Ectodermal cell (in vitro differentiated cells): ENCODE results near the gene GSE1.

Experiments used
- H3K27ac ChIP-seq: 2 replicates; pipeline ENCODE4 v1.7.0; 2013; ENCODE audit warnings: mild to moderate bottlenecking, low read depth, low read length; ENCODE audit not compliant: insufficient read depth, poor library complexity, severe bottlenecking
- H3K27me3 ChIP-seq: 2 replicates; pipeline ENCODE4 v1.7.0; 2013; ENCODE audit warnings: mild to moderate bottlenecking, low read length; ENCODE audit not compliant: insufficient read depth, control insufficient read depth, poor library complexity, severe bottlenecking
- H3K36me3 ChIP-seq: one replicate; pipeline ENCODE4 v1.7.0; 2013; ENCODE audit warnings: low read length; ENCODE audit not compliant: control insufficient read depth, insufficient read depth
- H3K4me1 ChIP-seq: one replicate; pipeline ENCODE4 v1.7.0; 2013; ENCODE audit warnings: low read length; ENCODE audit not compliant: control insufficient read depth, insufficient read depth
- H3K4me3 ChIP-seq: 2 replicates; pipeline ENCODE4 v1.7.0; 2013; ENCODE audit warnings: low read depth, low read length, control low read depth; ENCODE audit not compliant: insufficient read depth
- H3K9me3 ChIP-seq: 2 replicates; pipeline ENCODE4 v1.7.0; 2013; ENCODE audit warnings: mild to moderate bottlenecking, low read length, moderate library complexity; ENCODE audit not compliant: control insufficient read depth
- WGBS, 2 experiments: methylation state at CpG; one replicate each; pipeline ENCODE4 v1.1.7; 2013; ENCODE audit warnings: missing lambda C conversion rate in 2 of 2; 5-methylcytosine and 5-hydroxymethylcytosine counted together

GSE1 gene

GRCh38 chr16:85656351-85657266, 43.5 kb downstream of the GSE1 start:
- peaks cover 8% of the 10 kb centered on the region for H3K36me3 ChIP-seq

DNA sequence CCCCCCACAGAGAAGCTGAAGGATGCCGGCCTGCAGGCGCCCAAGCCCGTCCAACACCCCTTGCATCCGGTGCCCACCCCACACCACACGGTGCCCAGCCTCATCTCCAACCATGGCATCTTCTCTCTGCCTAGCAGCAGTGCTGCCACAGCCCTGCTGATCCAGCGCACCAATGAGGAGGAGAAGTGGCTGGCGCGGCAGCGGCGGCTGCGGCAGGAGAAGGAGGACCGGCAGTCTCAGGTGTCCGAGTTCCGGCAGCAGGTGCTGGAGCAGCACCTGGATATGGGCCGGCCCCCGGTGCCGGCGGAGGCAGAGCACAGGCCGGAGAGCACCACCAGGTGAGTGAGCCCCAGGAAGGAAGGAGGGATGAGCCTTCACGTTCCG, 44.1 kb downstream of the GSE1 start:
- Histone ChIP-seq H3K36me3 (peaks cover 8% of the 10 kb centered on the region), H3K4me3 (no peak overlapping the region)
- 94 to 97% methylated on average over 21 of the region's 21 CpGs for whole genome bisulfite sequencing, 2 experiments

More at GRCh38 chr16:85656351-85657266, 43.5 kb downstream of the GSE1 start:
- Histone ChIP-seq H3K27ac (no peak overlapping the region), H3K9me3 (no peaks in the 10 kb centered on the region), H3K27me3 (no peaks in the 10 kb centered on the region), H3K4me1 (peaks cover 47% of the 10 kb centered on the region), H3K4me3 (no peak overlapping the region)
- WGBS, 2 experiments, result 96% methylated on average over 59 of the region's 59 CpGs

GRCh38 chr16:85657996-85658395, 44.9 kb downstream of the GSE1 start:
- WGBS, 2 experiments, result 92 to 96% methylated on average over 3 of the region's 3 CpGs
- Histone ChIP-seq H3K4me1 (peaks cover 47% of the 10 kb centered on the region), H3K36me3 (peaks cover 8% of the 10 kb centered on the region), H3K27ac (no peak overlapping the region), H3K4me3 (no peak overlapping the region), H3K9me3 (no peaks in the 10 kb centered on the region), H3K27me3 (no peaks in the 10 kb centered on the region)

More for the DNA sequence above, 44.1 kb downstream of the GSE1 start:
- H3K4me1 ChIP-seq, result peaks cover 47% of the 10 kb centered on the region
- no peaks in the 10 kb centered on the region for H3K9me3 ChIP-seq
- no peaks in the 10 kb centered on the region for H3K27me3 ChIP-seq
- H3K27ac ChIP-seq, result no peak overlapping the region

GRCh38 chr16:85658504-85659326, 45.6 kb downstream of the GSE1 start:
- Histone ChIP-seq H3K4me1 (peaks cover 45% of the 10 kb centered on the region), H3K4me3 (no peak overlapping the region), H3K9me3 (no peaks in the 10 kb centered on the region), H3K27ac (no peak overlapping the region), H3K27me3 (no peaks in the 10 kb centered on the region), H3K36me3 (peaks cover 12% of the 10 kb centered on the region)
- WGBS, 2 experiments, result 94 to 95% methylated on average over 18 of the region's 18 CpGs

- no peak overlapping the region for H3K27ac ChIP-seq
- H3K36me3 ChIP-seq, result peaks cover 15% of the 10 kb centered on the region
- no peaks in the 10 kb centered on the region for H3K27me3 ChIP-seq
- WGBS, 2 experiments, result 95% methylated on average over 8 of the region's 8 CpGs
- peaks cover 42% of the 10 kb centered on the region for H3K4me1 ChIP-seq
- no peak overlapping the region for H3K4me3 ChIP-seq
- no peaks in the 10 kb centered on the region for H3K9me3 ChIP-seq
Measured at GRCh38 chr16:85659336-85659735, 46.2 kb downstream of the GSE1 start.

DNA sequence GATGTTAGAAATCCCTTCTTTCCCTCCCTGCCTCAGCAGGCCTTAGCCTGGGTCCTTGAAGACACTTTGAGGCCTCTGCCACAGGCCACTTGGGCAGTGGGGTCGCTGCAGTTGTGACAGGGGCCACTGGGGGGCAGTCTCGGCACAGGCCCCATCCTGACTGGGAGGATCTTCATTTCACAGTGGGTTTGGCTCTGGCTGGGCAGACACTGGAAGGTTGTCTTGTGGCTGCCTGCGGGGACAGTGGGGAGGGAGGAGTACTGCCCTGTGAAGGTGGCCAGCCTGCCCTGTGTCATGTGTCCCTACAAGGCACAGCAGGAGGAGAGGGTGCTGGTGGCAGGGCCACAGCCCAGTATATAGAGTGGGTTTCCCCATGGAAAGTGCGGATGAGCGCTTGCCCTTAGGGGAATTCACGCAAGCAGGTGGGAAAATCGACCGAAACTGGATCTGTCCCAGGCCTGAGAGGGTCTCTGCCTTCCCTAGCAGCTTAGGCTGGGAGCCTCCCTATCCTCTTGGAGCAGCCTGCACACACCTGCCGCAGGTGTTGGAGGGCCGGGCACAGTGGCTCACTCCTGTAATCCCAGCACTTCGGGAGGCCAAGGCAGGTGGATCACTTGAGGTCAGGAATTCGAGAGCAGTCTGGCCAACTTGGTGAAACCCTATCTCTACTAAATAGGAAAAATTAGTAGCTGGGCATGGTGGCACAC, 46.8 kb downstream of the GSE1 start:
- Histone ChIP-seq H3K4me1 (peaks cover 38% of the 10 kb centered on the region), H3K27me3 (no peaks in the 10 kb centered on the region), H3K9me3 (no peaks in the 10 kb centered on the region), H3K36me3 (peaks cover 15% of the 10 kb centered on the region), H3K27ac (no peak overlapping the region), H3K4me3 (no peak overlapping the region)
- WGBS, 2 experiments, result 74 to 78% methylated on average over 12 of the region's 12 CpGs

DNA sequence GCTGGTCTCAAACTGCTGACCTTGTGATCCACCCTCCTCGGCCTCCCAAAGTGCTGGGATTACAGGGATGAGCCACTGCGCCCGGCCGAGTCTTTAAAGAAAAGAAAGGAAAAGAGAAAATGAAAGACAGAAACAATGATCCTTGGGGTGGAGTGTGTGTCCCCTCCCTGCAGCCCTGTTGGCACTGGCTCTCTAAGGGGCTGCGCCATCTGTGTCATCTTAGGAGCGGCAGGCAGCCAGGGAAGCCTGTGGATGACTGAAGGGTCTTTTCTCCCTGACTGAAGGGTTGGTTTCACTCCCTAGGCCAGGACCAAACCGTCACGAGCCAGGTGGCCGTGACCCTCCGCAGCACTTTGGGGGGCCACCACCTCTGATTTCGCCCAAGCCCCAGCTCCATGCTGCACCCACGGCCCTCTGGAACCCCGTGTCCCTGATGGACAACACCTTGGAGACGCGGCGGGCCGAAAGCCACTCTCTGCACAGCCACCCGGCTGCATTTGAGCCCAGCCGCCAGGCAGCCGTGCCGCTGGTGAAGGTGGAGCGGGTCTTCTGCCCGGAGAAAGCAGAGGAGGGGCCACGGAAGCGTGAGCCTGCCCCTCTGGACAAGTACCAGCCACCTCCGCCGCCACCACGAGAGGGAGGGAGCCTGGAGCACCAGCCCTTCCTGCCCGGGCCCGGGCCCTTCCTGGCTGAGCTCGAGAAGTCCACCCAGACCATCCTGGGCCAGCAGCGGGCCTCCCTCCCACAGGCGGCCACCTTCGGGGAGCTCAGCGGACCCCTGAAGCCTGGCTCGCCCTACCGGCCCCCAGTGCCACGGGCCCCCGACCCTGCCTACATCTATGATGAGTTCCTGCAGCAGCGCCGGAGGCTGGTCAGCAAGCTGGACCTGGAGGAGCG, 48.0 kb downstream of the GSE1 start:
- peak overlapping the region; percentile 90 for H3K27ac ChIP-seq
- peaks cover 15% of the 10 kb centered on the region for H3K36me3 ChIP-seq
- no peaks in the 10 kb centered on the region for H3K27me3 ChIP-seq
- H3K4me3 ChIP-seq, result no peak overlapping the region
- no peaks in the 10 kb centered on the region for H3K9me3 ChIP-seq
- peaks cover 34% of the 10 kb centered on the region for H3K4me1 ChIP-seq
- WGBS, 2 experiments, result 94 to 95% methylated on average over 42 of the region's 42 CpGs

- H3K4me3 ChIP-seq, result no peak overlapping the region
- H3K27me3 ChIP-seq, result no peaks in the 10 kb centered on the region
- H3K9me3 ChIP-seq, result no peaks in the 10 kb centered on the region
- peak overlapping the region; percentile 90 for H3K27ac ChIP-seq
- peaks cover 10% of the 10 kb centered on the region for H3K36me3 ChIP-seq
- peaks cover 34% of the 10 kb centered on the region for H3K4me1 ChIP-seq
- WGBS, 2 experiments, result 74 to 78% methylated on average over 26 of the region's 26 CpGs
Measured at GRCh38 chr16:85661740-85662481, 48.8 kb downstream of the GSE1 start.

- WGBS, 2 experiments, result 31 to 41% methylated on average over 3 of the region's 3 CpGs
Measured at GRCh38 chr16:85662482-85662812, 49.3 kb downstream of the GSE1 start.

More at GRCh38 chr16:85662482-85662812, 49.3 kb downstream of the GSE1 start:
- no peaks in the 10 kb centered on the region for H3K9me3 ChIP-seq
- H3K27me3 ChIP-seq, result no peaks in the 10 kb centered on the region
- H3K27ac ChIP-seq, result peak overlapping the region; percentile 90
- H3K4me1 ChIP-seq, result peaks cover 34% of the 10 kb centered on the region
- no peak overlapping the region for H3K4me3 ChIP-seq
- H3K36me3 ChIP-seq, result peaks cover 10% of the 10 kb centered on the region
